IMR-90 (cell line): Measurements from ENCODE around the gene ATP2B2.

Source experiments
- MAZ ChIP-seq: IDR thresholded peaks from 2 replicates; pipeline ENCODE4 v1.6.1; 2012; ENCODE audit warnings: low read depth, mild to moderate bottlenecking, low read length, improper control_type of control experiment, moderate library complexity, borderline replicate concordance
- MXI1 ChIP-seq: IDR thresholded peaks from 2 replicates; pipeline ENCODE4 v1.6.1; 2012; ENCODE audit warnings: low read depth, mild to moderate bottlenecking, low read length, moderate library complexity, borderline replicate concordance
- POLR2A ChIP-seq: IDR thresholded peaks from 2 replicates; pipeline ENCODE4 v1.6.1; 2012; ENCODE audit warnings: mild to moderate bottlenecking, low read depth, low read length
- RCOR1 ChIP-seq: IDR thresholded peaks from 2 replicates; pipeline ENCODE4 v1.6.1; 2012; ENCODE audit warnings: mild to moderate bottlenecking, low read length, improper control_type of control experiment; ENCODE audit not compliant: insufficient replicate concordance
- RFX5 ChIP-seq: IDR thresholded peaks from 2 replicates; pipeline ENCODE4 v1.8.0; 2012; ENCODE audit warnings: low read depth, mild to moderate bottlenecking, low read length, moderate library complexity
- SMC3 ChIP-seq: fragments of 150-350 bp; IDR thresholded peaks from 2 replicates; pipeline ENCODE4 v1.6.1; 2016; ENCODE audit warnings: low read depth, mild to moderate bottlenecking, antibody characterized with exemption, low read length, moderate library complexity
- TF ChIP-seq, protein P1 (sequence below): conservative IDR thresholded peaks from 2 replicates; pipeline ENCODE4 v1.5.1; 2012; ENCODE audit warnings: mild to moderate bottlenecking, low read depth, low read length, improper control_type of control experiment

- TF ChIP-seq, protein P1, sequence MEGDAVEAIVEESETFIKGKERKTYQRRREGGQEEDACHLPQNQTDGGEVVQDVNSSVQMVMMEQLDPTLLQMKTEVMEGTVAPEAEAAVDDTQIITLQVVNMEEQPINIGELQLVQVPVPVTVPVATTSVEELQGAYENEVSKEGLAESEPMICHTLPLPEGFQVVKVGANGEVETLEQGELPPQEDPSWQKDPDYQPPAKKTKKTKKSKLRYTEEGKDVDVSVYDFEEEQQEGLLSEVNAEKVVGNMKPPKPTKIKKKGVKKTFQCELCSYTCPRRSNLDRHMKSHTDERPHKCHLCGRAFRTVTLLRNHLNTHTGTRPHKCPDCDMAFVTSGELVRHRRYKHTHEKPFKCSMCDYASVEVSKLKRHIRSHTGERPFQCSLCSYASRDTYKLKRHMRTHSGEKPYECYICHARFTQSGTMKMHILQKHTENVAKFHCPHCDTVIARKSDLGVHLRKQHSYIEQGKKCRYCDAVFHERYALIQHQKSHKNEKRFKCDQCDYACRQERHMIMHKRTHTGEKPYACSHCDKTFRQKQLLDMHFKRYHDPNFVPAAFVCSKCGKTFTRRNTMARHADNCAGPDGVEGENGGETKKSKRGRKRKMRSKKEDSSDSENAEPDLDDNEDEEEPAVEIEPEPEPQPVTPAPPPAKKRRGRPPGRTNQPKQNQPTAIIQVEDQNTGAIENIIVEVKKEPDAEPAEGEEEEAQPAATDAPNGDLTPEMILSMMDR, result no peak
- TF ChIP-seq RCOR1, result no peak
- no peak for TF ChIP-seq SMC3
- no peak for TF ChIP-seq RFX5
- TF ChIP-seq MXI1, result no peak
- no peak for TF ChIP-seq MAZ
- no peak for TF ChIP-seq POLR2A
Measured at GRCh38 chr3:10286133-10286524, 219.3 kb downstream of the ATP2B2 start.
